K562 (cell line): ENCODE measurements around the gene RABGAP1L. TPM values are rescaled to one million over a fixed set of nuclear protein-coding genes. Genes with fewer than 3 reads are reported as not detected.

ENCODE experiments used
- ARID1B ChIP-seq: fragments of 450-650 bp; IDR thresholded peaks from 2 replicates; pipeline ENCODE4 v1.6.1; 2016; ENCODE audit warnings: antibody characterized with exemption, mild to moderate bottlenecking, inconsistent platforms
- BCOR ChIP-seq: fragments of 450-650 bp; IDR thresholded peaks from 2 replicates; pipeline ENCODE4 v1.6.1; 2016
- BHLHE40 ChIP-seq: IDR thresholded peaks from 2 replicates; pipeline ENCODE4 v1.6.1; 2011; ENCODE audit warnings: low read length, improper control_type of control experiment
- DACH1 ChIP-seq: fragments of 450-650 bp; IDR thresholded peaks from 2 replicates; pipeline ENCODE4 v1.6.1; 2018; ENCODE audit not compliant: partially characterized antibody
- FOXA1 ChIP-seq: fragments of 450-650 bp; IDR thresholded peaks from 2 replicates; pipeline ENCODE4 v1.6.1; 2016; ENCODE audit warnings: mild to moderate bottlenecking, borderline replicate concordance
- KDM4B ChIP-seq, 2 experiments: fragments of 450-650 bp in 1 of 2; sonication (generic) in 1 of 2; IDR thresholded peaks; 2 replicates each; pipeline ENCODE4 v1.6.1; 2016 to 2017; ENCODE audit warnings: borderline replicate concordance in 2 of 2, antibody characterized with exemption in 1 of 2, low read depth in 1 of 2, mild to moderate bottlenecking in 1 of 2
- MBD2 ChIP-seq: sonication (generic); IDR thresholded peaks from 2 replicates; pipeline ENCODE4 v1.6.1; 2016; ENCODE audit warnings: low read depth, borderline replicate concordance
- MTA2 ChIP-seq: fragments of 450-650 bp; IDR thresholded peaks from 2 replicates; pipeline ENCODE4 v1.6.1; 2016; ENCODE audit warnings: low read depth
- NCOR1 ChIP-seq: fragments of 450-650 bp; IDR thresholded peaks from 2 replicates; pipeline ENCODE4 v1.6.1; 2016; ENCODE audit warnings: mild to moderate bottlenecking, moderate library complexity
- NFIC ChIP-seq: fragments of 450-650 bp; IDR thresholded peaks from 2 replicates; pipeline ENCODE4 v1.6.1; 2017; ENCODE audit warnings: mild to moderate bottlenecking, inconsistent platforms
- PRPF4 ChIP-seq: fragments of 200-400 bp; formaldehyde crosslinking; IDR thresholded peaks from one replicate; pipeline ENCODE4 v1.6.1; 2017; ENCODE audit warnings: low read length, low read depth, mild to moderate bottlenecking; ENCODE audit not compliant: insufficient read depth, poor library complexity, severe bottlenecking
- SMAD3 ChIP-seq: fragments of 450-650 bp; formaldehyde crosslinking; conservative IDR thresholded peaks from 2 replicates; pipeline ENCODE4 v1.4.0; 2020; ENCODE audit warnings: mild to moderate bottlenecking
- STAT5A ChIP-seq: IDR thresholded peaks from 2 replicates; pipeline ENCODE4 v1.6.1; 2012; ENCODE audit warnings: low read length, inconsistent platforms, borderline replicate concordance
- TAL1 ChIP-seq: fragments of 450-650 bp; IDR thresholded peaks from 2 replicates; pipeline ENCODE4 v1.6.1; 2016; ENCODE audit warnings: mild to moderate bottlenecking
- TEAD4 ChIP-seq, 2 experiments: sonication (generic) in 1 of 2; formaldehyde crosslinking in 1 of 2; IDR thresholded peaks; 2 replicates each; pipeline versions ENCODE4 v1.6.1 to v1.8.0; 2012 to 2022; ENCODE audit warnings: borderline replicate concordance in 1 of 2, inconsistent platforms in 1 of 2, low read length in 1 of 2, mild to moderate bottlenecking in 1 of 2, missing genetic modification reagents in 1 of 2
- WHSC1 ChIP-seq: IDR thresholded peaks from one replicate; pipeline ENCODE4 v1.6.1; 2012; ENCODE audit warnings: low read length, control low read depth, inconsistent platforms
- ZNF408 ChIP-seq: fragments of 250-450 bp; sonication (Bioruptor Pico); IDR thresholded peaks from 2 replicates; pipeline ENCODE4 v1.4.0; 2020; ENCODE audit warnings: low read depth, mild to moderate bottlenecking, moderate library complexity
- polyA plus RNA-seq, 8 experiments: library from polyadenylated mRNA; depleted of rRNA in 4 of 8; stranded (reverse) in 5 of 8; unstranded in 3 of 8; fragments of >200 nt; fragmentation: Nextera tagmentation in 2 of 8; fragmentation: Illumina TruSeq in 1 of 8; extraction: Ambion mirVana in 2 of 8; extraction: Trizol in 1 of 8; gene quantifications; 2 replicates each; pipeline versions ENCODE4 v1.2.1 to v1.2.3, GENCODE V29; 2011 to 2014; ENCODE audit warnings: inconsistent platforms in 1 of 8, missing spikeins in 1 of 8
- total RNA-seq, 7 experiments: library from RNA; depleted of rRNA in 6 of 7; stranded (reverse); fragments of >200 nt in 6 of 7; fragmentation: Illumina TruSeq in 2 of 7; extraction: Trizol in 2 of 7; gene quantifications; 2 replicates each; pipeline versions ENCODE4 v1.2.1 to v1.2.3, GENCODE V29; 2011 to 2021; ENCODE audit warnings: low replicate concordance in 1 of 7
- TF ChIP-seq, protein P1 (sequence below): fragments of 250-450 bp; sonication (Bioruptor Pico); IDR thresholded peaks from 2 replicates; pipeline ENCODE4 v1.8.0; 2022; ENCODE audit warnings: moderate library complexity, mild to moderate bottlenecking, inconsistent platforms
- TF ChIP-seq, protein P2 (sequence below): fragments of 200-800 bp; sonication (Bioruptor generic); IDR thresholded peaks from 2 replicates; pipeline ENCODE4 v1.6.1; 2016; ENCODE audit warnings: missing genetic modification characterization, missing compliant biosample characterization

RABGAP1L gene
- total and polyA plus RNA-seq, 9 of the 15 experiments (the other 6 are each of a cell fraction or from before 2014, with no cell fraction given): 16.5 to 44.9 (median 26.7) TPM

DNA sequence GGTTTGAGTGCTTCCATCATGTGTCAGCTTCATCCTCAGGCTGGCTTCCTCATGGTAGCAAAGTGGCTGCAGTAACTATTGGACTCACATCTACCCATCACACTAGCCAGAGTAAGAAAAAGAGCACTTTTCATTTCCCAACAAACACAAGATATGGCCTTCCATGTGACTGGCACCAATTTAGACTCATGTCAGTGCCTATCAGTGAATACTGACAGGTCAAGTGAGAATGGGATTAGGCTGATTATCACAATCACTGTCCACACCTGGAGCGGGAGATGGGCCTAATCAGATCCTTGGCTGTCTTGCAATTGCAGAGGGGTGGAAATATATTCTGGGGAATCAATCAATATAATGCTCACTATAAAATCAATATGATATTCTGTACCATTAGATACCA, 2.9 kb upstream of the RABGAP1L start (continued):
- TF ChIP-seq, protein P1, sequence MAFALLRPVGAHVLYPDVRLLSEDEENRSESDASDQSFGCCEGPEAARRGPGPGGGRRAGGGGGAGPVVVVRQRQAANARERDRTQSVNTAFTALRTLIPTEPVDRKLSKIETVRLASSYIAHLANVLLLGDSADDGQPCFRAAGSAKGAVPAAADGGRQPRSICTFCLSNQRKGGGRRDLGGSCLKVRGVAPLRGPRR (CRISPR knock-in tag): 0 out of 2 replicates have a peak, but pooled peaks have one; percentile 36
- TF ChIP-seq ZNF408 (CRISPR knock-in tag) (0 out of 2 replicates have a peak, but pooled peaks have one; percentile 3), ARID1B (peak; percentile 69), NCOR1 (peak; percentile 49; the same call in 1 of the 2 replicates), MBD2 (no peak), BHLHE40 (0 out of 2 replicates have a peak, but pooled peaks have one; percentile 39), NFIC (0 out of 2 replicates have a peak, but pooled peaks have one; percentile 13), STAT5A (peak; percentile 51; the same call in 1 of the 2 replicates), SMAD3 (no peak), TAL1 (peak; percentile 69), DACH1 (no peak), TEAD4 (IDR thresholded peaks at IDR 0.05; ENCODE audit: low read length) (peak; percentile 77), TEAD4 (CRISPR knock-in tag; IDR thresholded peaks at IDR 0.05; ENCODE audit: borderline replicate concordance) (no peak), BCOR (no peak), FOXA1 (no peak), WHSC1 (no peak), KDM4B (IDR thresholded peaks at IDR 0.05; ENCODE audit: borderline replicate concordance in 2 of 2, low read depth in 1 of 2) (no peak), MTA2 (peak; percentile 35; the same call in 1 of the 2 replicates), PRPF4 (no peak)
- TF ChIP-seq, protein P2, sequence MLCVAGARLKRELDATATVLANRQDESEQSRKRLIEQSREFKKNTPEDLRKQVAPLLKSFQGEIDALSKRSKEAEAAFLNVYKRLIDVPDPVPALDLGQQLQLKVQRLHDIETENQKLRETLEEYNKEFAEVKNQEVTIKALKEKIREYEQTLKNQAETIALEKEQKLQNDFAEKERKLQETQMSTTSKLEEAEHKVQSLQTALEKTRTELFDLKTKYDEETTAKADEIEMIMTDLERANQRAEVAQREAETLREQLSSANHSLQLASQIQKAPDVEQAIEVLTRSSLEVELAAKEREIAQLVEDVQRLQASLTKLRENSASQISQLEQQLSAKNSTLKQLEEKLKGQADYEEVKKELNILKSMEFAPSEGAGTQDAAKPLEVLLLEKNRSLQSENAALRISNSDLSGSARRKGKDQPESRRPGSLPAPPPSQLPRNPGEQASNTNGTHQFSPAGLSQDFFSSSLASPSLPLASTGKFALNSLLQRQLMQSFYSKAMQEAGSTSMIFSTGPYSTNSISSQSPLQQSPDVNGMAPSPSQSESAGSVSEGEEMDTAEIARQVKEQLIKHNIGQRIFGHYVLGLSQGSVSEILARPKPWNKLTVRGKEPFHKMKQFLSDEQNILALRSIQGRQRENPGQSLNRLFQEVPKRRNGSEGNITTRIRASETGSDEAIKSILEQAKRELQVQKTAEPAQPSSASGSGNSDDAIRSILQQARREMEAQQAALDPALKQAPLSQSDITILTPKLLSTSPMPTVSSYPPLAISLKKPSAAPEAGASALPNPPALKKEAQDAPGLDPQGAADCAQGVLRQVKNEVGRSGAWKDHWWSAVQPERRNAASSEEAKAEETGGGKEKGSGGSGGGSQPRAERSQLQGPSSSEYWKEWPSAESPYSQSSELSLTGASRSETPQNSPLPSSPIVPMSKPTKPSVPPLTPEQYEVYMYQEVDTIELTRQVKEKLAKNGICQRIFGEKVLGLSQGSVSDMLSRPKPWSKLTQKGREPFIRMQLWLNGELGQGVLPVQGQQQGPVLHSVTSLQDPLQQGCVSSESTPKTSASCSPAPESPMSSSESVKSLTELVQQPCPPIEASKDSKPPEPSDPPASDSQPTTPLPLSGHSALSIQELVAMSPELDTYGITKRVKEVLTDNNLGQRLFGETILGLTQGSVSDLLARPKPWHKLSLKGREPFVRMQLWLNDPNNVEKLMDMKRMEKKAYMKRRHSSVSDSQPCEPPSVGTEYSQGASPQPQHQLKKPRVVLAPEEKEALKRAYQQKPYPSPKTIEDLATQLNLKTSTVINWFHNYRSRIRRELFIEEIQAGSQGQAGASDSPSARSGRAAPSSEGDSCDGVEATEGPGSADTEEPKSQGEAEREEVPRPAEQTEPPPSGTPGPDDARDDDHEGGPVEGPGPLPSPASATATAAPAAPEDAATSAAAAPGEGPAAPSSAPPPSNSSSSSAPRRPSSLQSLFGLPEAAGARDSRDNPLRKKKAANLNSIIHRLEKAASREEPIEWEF (CRISPR knock-in tag): 0 out of 2 replicates have a peak, but pooled peaks have one; percentile 57
